Stimulated activated naive CD8-positive, alpha-beta T cell treated with anti-CD3 and anti-CD28 coated beads, Interleukin-15, Interleukin-2, amounts not matched to agents 100 U/mL and 50 U/mL, for 24 hours (primary cell): ENCODE results near the gene CFAP57.

Experiments used
- ATAC-seq: fragments of 150-1000 bp; cut with Tn5 transposase; one replicate; pipeline ENCODE4 v1.10.0; 2021
- DNase-seq: peaks from one replicate; pipeline ENCODE4 v3.0.0; 2021

CFAP57 gene

GRCh38 chr1:43277116-43277876 lies 105.2 kb downstream of the CFAP57 start:
- DNase-seq (no peak), ATAC-seq (no peak)

GRCh38 chr1:43279161-43279560 lies 107.0 kb downstream of the CFAP57 start:
- no peak for ATAC-seq
- DNase-seq: no peak

GRCh38 chr1:43279666-43280065 lies 107.5 kb downstream of the CFAP57 start:
- DNase-seq: no peak
- ATAC-seq: no peak

GRCh38 chr1:43280692-43281091 lies 108.6 kb downstream of the CFAP57 start:
- no peak for DNase-seq
- no peak for ATAC-seq

- ATAC-seq (no peak), DNase-seq (no peak)
Observed at GRCh38 chr1:43282220-43283195, 110.4 kb downstream of the CFAP57 start.

GRCh38 chr1:43284065-43284464 lies 111.9 kb downstream of the CFAP57 start:
- DNase-seq: no peak
- no peak for ATAC-seq

- ATAC-seq: no peak
Observed at GRCh38 chr1:43284546-43285110, 112.5 kb downstream of the CFAP57 start.

GRCh38 chr1:43285269-43285990 lies 113.3 kb downstream of the CFAP57 start, which contains the start of gene C1orf210:
Gene C1orf210 (minus strand): TSS chr1:43285581. CDS start chr1:43283270, 2,311 bp downstream.
- ATAC-seq (no peak), DNase-seq (no peak)

More at GRCh38 chr1:43284546-43285110, 112.5 kb downstream of the CFAP57 start:
- no peak for DNase-seq

GRCh38 chr1:43286115-43286514 lies 114.0 kb downstream of the CFAP57 start:
- ATAC-seq (no peak), DNase-seq (no peak)

- no peak for DNase-seq
- ATAC-seq: no peak
Observed at GRCh38 chr1:43286533-43286932, 114.4 kb downstream of the CFAP57 start.

- ATAC-seq (no peak), DNase-seq (no peak)
Observed at GRCh38 chr1:43288058-43288784, 116.1 kb downstream of the CFAP57 start.

GRCh38 chr1:43288785-43289706 lies 116.9 kb downstream of the CFAP57 start:
- DNase-seq: no peak
- no peak for ATAC-seq

GRCh38 chr1:43292216-43292615 lies 120.1 kb downstream of the CFAP57 start:
- ATAC-seq (no peak), DNase-seq (no peak)

- DNase-seq (no peak), ATAC-seq (no peak)
Observed at GRCh38 chr1:43292679-43293078, 120.5 kb downstream of the CFAP57 start.

GRCh38 chr1:43293176-43293575 lies 121.0 kb downstream of the CFAP57 start:
- DNase-seq (no peak), ATAC-seq (no peak)

- no peak for ATAC-seq
Observed at GRCh38 chr1:43293896-43294760, 122.0 kb downstream of the CFAP57 start.

GRCh38 chr1:43294761-43295160 lies 122.6 kb downstream of the CFAP57 start:
- ATAC-seq (no peak), DNase-seq (no peak)

More at GRCh38 chr1:43293896-43294760, 122.0 kb downstream of the CFAP57 start:
- no peak for DNase-seq

- ATAC-seq (no peak), DNase-seq (no peak)
Observed at GRCh38 chr1:43296207-43296606, 124.1 kb downstream of the CFAP57 start.

GRCh38 chr1:43298055-43298454 lies 125.9 kb downstream of the CFAP57 start:
- no peak for DNase-seq
- ATAC-seq: no peak
